ENCODE data around the gene SP7. TPM values are rescaled to one million over a fixed set of nuclear protein-coding genes. Genes with fewer than 3 reads are reported as not detected.

SP7 gene
- total RNA-seq, 1 experiment from 2014 or later: not detected

DNA sequence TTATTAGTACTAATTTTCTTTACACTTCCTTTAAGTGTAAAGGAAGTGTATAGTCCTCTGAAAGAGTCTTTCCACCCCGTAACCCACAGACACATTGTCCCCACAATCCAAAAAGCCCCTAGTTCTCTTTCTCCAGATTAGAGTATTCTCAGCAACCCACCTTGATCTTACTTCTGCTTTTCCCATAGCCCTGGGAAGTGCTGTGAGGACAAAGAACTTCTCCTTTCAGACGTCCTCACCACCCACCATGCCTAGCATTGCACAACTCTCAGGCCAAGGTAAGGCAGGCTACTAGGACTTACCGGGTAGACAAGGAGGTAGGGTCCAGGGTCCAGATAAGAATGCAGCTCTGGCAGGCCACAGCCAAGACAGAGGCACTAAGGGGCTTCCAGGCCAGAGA lies 22.2 kb downstream of the SP7 start:
- Histone ChIP-seq H4K8ac (replicated peaks; ENCODE audit: insufficient read length, low read depth, low read length) (no peak overlapping the region), H2BK12ac (ENCODE audit: insufficient read length, low read depth, low read length) (no peak overlapping the region), H3K4me2 (ENCODE audit: insufficient read depth, insufficient read length, low read length) (no peak overlapping the region), H2BK20ac (ENCODE audit: low read depth, low read length, poor library complexity, severe bottlenecking) (no peak overlapping the region), H3K27ac (ENCODE audit: insufficient read length, low read depth, low read length) (no peak overlapping the region), H3K27me3 (ENCODE audit: insufficient read depth, low read length) (no peaks in the 10 kb centered on the region), H4K20me1 (ENCODE audit: control insufficient read depth, insufficient read depth, insufficient read length) (no peaks in the 10 kb centered on the region), H3K79me1 (ENCODE audit: insufficient read depth, low read depth, low read length, poor library complexity, severe bottlenecking) (no peaks in the 10 kb centered on the region), H2BK15ac (ENCODE audit: low read depth, low read length) (no peak overlapping the region), H2AFZ (ENCODE audit: low read length) (no peak overlapping the region), H3K9ac (ENCODE audit: extremely low read depth, insufficient read length, low read length) (no peak overlapping the region), H4K91ac (ENCODE audit: insufficient read length, low read depth, low read length) (no peak overlapping the region), H3T11ph (ENCODE audit: low read length) (no peak overlapping the region), H4K5ac (ENCODE audit: insufficient read length, low read depth, low read length) (no peak overlapping the region), H3K23me2 (ENCODE audit: insufficient read length, low read depth, low read length, poor library complexity, severe bottlenecking) (no peaks in the 10 kb centered on the region), H2AK5ac (ENCODE audit: insufficient read length, low read length) (no peak overlapping the region), H3K4me1 (ENCODE audit: insufficient read depth, low read length) (no peaks in the 10 kb centered on the region), H3K23ac (ENCODE audit: insufficient read length, low read depth, low read length) (no peak overlapping the region), H3K14ac (ENCODE audit: insufficient read depth, low read length) (no peak overlapping the region), H3K4ac (ENCODE audit: low read depth, low read length) (no peak overlapping the region), H3K79me2 (ENCODE audit: insufficient read depth, low read length) (no peaks in the 10 kb centered on the region), H3K18ac (ENCODE audit: insufficient read length, low read depth, low read length) (no peak overlapping the region), H2BK120ac (ENCODE audit: low read depth, low read length, poor library complexity, severe bottlenecking) (no peak overlapping the region), H3K9me3 (ENCODE audit: control insufficient read depth, low read depth, low read length) (no peaks in the 10 kb centered on the region), H3K56ac (ENCODE audit: insufficient read length, low read depth, low read length) (no peak overlapping the region), H2BK5ac (ENCODE audit: insufficient read length, low read length) (no peak overlapping the region)
- no peaks in the 10 kb centered on the region; the same call in 1 of the 2 replicates for H3K27me3 Mint-ChIP-seq (ENCODE audit: low read depth)
- H3K9me3 Mint-ChIP-seq: no peaks in the 10 kb centered on the region
- H3K36me3 Mint-ChIP-seq (ENCODE audit: insufficient read depth in 1 of 3, low read depth in 3 of 3): peaks cover 16 to 59% (median 58%) of the 10 kb centered on the region in 3 experiments; a peak in 6 of 7 replicates
- TF ChIP-seq, protein P1, sequence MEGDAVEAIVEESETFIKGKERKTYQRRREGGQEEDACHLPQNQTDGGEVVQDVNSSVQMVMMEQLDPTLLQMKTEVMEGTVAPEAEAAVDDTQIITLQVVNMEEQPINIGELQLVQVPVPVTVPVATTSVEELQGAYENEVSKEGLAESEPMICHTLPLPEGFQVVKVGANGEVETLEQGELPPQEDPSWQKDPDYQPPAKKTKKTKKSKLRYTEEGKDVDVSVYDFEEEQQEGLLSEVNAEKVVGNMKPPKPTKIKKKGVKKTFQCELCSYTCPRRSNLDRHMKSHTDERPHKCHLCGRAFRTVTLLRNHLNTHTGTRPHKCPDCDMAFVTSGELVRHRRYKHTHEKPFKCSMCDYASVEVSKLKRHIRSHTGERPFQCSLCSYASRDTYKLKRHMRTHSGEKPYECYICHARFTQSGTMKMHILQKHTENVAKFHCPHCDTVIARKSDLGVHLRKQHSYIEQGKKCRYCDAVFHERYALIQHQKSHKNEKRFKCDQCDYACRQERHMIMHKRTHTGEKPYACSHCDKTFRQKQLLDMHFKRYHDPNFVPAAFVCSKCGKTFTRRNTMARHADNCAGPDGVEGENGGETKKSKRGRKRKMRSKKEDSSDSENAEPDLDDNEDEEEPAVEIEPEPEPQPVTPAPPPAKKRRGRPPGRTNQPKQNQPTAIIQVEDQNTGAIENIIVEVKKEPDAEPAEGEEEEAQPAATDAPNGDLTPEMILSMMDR (conservative IDR thresholded peaks at IDR 0.05): no peak
- no peak overlapping the region for H3K4me3 Mint-ChIP-seq
- H3K27ac Mint-ChIP-seq: no peak overlapping the region
- no CpG with 5 or more reads among the region's 3 CpGs for WGBS (ENCODE audit: extremely low coverage, insufficient read length, low lambda C conversion rate)
- DNase-seq: no peak
- H3K4me1 Mint-ChIP-seq: no peaks in the 10 kb centered on the region
